EL (cell line): Measurements from ENCODE around the gene TMC4.
"Not testable (repeated sequence)": the region's sequence is repeated elsewhere in the genome, so short reads cannot be mapped to it uniquely, and the experiment has no call there.

Experiments
- DNase-seq: peaks from one replicate; pipeline ENCODE4 v3.0.0-alpha.2; 2016

TMC4 gene

GRCh38 chr19:54203151-54203611, 30.2 kb upstream of the TMC4 start:
- no peak for DNase-seq

GRCh38 chr19:54201980-54202379, 29.0 kb upstream of the TMC4 start:
- DNase-seq, result no peak

- no peak for DNase-seq
Observed at GRCh38 chr19:54201172-54201701, 28.3 kb upstream of the TMC4 start.

GRCh38 chr19:54199401-54199800, 26.4 kb upstream of the TMC4 start:
- no peak for DNase-seq

- no peak for DNase-seq
Observed at GRCh38 chr19:54197121-54197520, 24.2 kb upstream of the TMC4 start.

- DNase-seq, result no peak
Observed at GRCh38 chr19:54196536-54196935, 23.6 kb upstream of the TMC4 start.

GRCh38 chr19:54194463-54194862, 21.5 kb upstream of the TMC4 start:
- DNase-seq, result not testable (repeated sequence)

- no peak for DNase-seq
Observed at GRCh38 chr19:54193011-54193410, 20.1 kb upstream of the TMC4 start.

- DNase-seq, result no peak
Observed at GRCh38 chr19:54191811-54192453, 19.0 kb upstream of the TMC4 start.

- DNase-seq, result peak; percentile 88
Observed at GRCh38 chr19:54191011-54191810, 18.3 kb upstream of the TMC4 start, which contains the start of gene TSEN34. TSEN34 (plus strand) TSS chr19:54191308; CDS start chr19:54191365, 57 bp downstream.

- peak; percentile 100 for DNase-seq
Observed at GRCh38 chr19:54190503-54191010, 17.6 kb upstream of the TMC4 start.

- peak; percentile 100 for DNase-seq
Observed at GRCh38 chr19:54189735-54190502, 17.0 kb upstream of the TMC4 start.

GRCh38 chr19:54189145-54189734, 16.3 kb upstream of the TMC4 start, which contains the start of gene MBOAT7:
MBOAT7 (minus strand) TSS chr19:54189580; CDS start chr19:54188508, 1,072 bp downstream.
- no peak for DNase-seq

GRCh38 chr19:54188215-54188871, 15.4 kb upstream of the TMC4 start:
- peak; percentile 81 for DNase-seq

GRCh38 chr19:54186934-54187381, 14.0 kb upstream of the TMC4 start:
- DNase-seq, result no peak

GRCh38 chr19:54186351-54186750, 13.4 kb upstream of the TMC4 start:
- no peak for DNase-seq

GRCh38 chr19:54183431-54183830, 10.5 kb upstream of the TMC4 start:
- no peak for DNase-seq

- DNase-seq, result not testable (repeated sequence)
Observed at GRCh38 chr19:54181894-54182293, 8.9 kb upstream of the TMC4 start.

- no peak for DNase-seq
Observed at GRCh38 chr19:54180691-54181091, 7.7 kb upstream of the TMC4 start.

- no peak for DNase-seq
Observed at GRCh38 chr19:54179921-54180461, 7.0 kb upstream of the TMC4 start.

- no peak for DNase-seq
Observed at GRCh38 chr19:54179262-54179852, 6.4 kb upstream of the TMC4 start.
